H1 (cell line): ENCODE measurements around the gene KIF15. TPM values are rescaled to one million over a fixed set of nuclear protein-coding genes. Genes with fewer than 3 reads are reported as not detected.

Source experiments
- CTCF ChIA-PET: fragments of 300-600 bp; sonication (Branson Sonifier 250); formaldehyde crosslinking; loops from one replicate; lab custom pipeline; 2021; ENCODE audit not compliant: partially characterized antibody; lab: Charles Lee
- POLR2A ChIA-PET: fragments of 300-600 bp; sonication (Branson Sonifier 250); formaldehyde crosslinking; loops from one replicate; lab custom pipeline; 2021; ENCODE audit warnings: inconsistent platforms; ENCODE audit not compliant: partially characterized antibody; lab: Charles Lee
- DNase-seq, 2 experiments: peaks; one replicate each; pipeline versions ENCODE4 v3.0.0 to v3.0.0-alpha.2; 2010 to 2022; ENCODE audit warnings: low spot score in 2 of 2, low read depth in 1 of 2, mixed read lengths in 1 of 2
- FAIRE-seq: peaks from 2 replicates; lab custom pipeline; 2011; peaks lifted over from hg19 to GRCh38; lab: Jason Lieb, UNC
- H2AFZ ChIP-seq: 2 replicates; pipeline ENCODE4 v1.8.1; 2012; ENCODE audit warnings: low read length, inconsistent platforms
- H2AK5ac ChIP-seq: 2 replicates; pipeline ENCODE4 v1.6.1; 2013; ENCODE audit warnings: low read depth, low read length
- H2BK120ac ChIP-seq: replicated peaks from 2 replicates; pipeline ENCODE3; 2013; ENCODE audit warnings: low read depth, low read length, inconsistent platforms
- H2BK12ac ChIP-seq: 2 replicates; pipeline ENCODE4 v1.6.1; 2013; ENCODE audit warnings: low read depth, low read length
- H2BK15ac ChIP-seq: 2 replicates; pipeline ENCODE4 v1.6.1; 2013; ENCODE audit warnings: low read length
- H2BK20ac ChIP-seq: 2 replicates; pipeline ENCODE4 v1.6.1; 2013; ENCODE audit warnings: low read length
- H2BK5ac ChIP-seq: 2 replicates; pipeline ENCODE4 v1.6.1; 2013; ENCODE audit warnings: low read depth, low read length
- H3K14ac ChIP-seq: 2 replicates; pipeline ENCODE4 v1.6.1; 2013; ENCODE audit warnings: inconsistent platforms; ENCODE audit not compliant: insufficient read length
- H3K18ac ChIP-seq: 2 replicates; pipeline ENCODE4 v1.6.1; 2013; ENCODE audit warnings: low read length; ENCODE audit errors: extremely low read depth
- H3K23ac ChIP-seq: 2 replicates; pipeline ENCODE4 v1.6.1; 2013; ENCODE audit warnings: inconsistent platforms; ENCODE audit not compliant: insufficient read length
- H3K23me2 ChIP-seq: 2 replicates; pipeline ENCODE4 v1.6.1; 2013; ENCODE audit warnings: low read depth, low read length
- H3K27ac ChIP-seq: 2 replicates; pipeline ENCODE4 v1.6.1; 2011; ENCODE audit warnings: low read depth, low read length, inconsistent platforms
- H3K27me3 ChIP-seq, 4 experiments: replicated peaks in 1 of 4; 1 replicate in 1 of 4; 2 replicates in 3 of 4; pipeline versions ENCODE4 v1.6.1 to v1.8.1; 2011 to 2013; ENCODE audit warnings: low read length in 3 of 4, mild to moderate bottlenecking in 3 of 4, inconsistent platforms in 2 of 4, mixed read lengths in 2 of 4, moderate library complexity in 1 of 4; ENCODE audit not compliant: control insufficient read depth in 3 of 4, insufficient read depth in 3 of 4; ENCODE audit errors: extremely low read depth in 1 of 4
- H3K36me3 ChIP-seq, 4 experiments: 2 replicates each; pipeline versions ENCODE4 v1.6.1 to v1.8.1; 2011 to 2013; ENCODE audit warnings: mild to moderate bottlenecking in 4 of 4, low read length in 3 of 4, moderate library complexity in 2 of 4, control low read depth in 1 of 4, inconsistent platforms in 1 of 4; ENCODE audit not compliant: insufficient read depth in 4 of 4, control insufficient read depth in 2 of 4
- H3K4ac ChIP-seq: replicated peaks from 2 replicates; pipeline ENCODE3; 2013; ENCODE audit warnings: low read length, low read depth, mixed read lengths, inconsistent platforms; ENCODE audit not compliant: insufficient read length
- H3K4me1 ChIP-seq, 4 experiments: replicated peaks in 1 of 4; 1 replicate in 1 of 4; 2 replicates in 3 of 4; pipeline versions ENCODE4 v1.6.1 to v1.8.1; 2011 to 2013; ENCODE audit warnings: low read length in 3 of 4, inconsistent platforms in 2 of 4, mixed read lengths in 1 of 4; ENCODE audit not compliant: insufficient read depth in 4 of 4, control insufficient read depth in 3 of 4
- H3K4me2 ChIP-seq, 2 experiments: 2 replicates each; pipeline versions ENCODE4 v1.6.1 to v1.8.1; 2011 to 2013; ENCODE audit warnings: low read depth in 2 of 2, low read length in 2 of 2, control low read depth in 1 of 2, inconsistent platforms in 1 of 2, mild to moderate bottlenecking in 1 of 2; ENCODE audit not compliant: insufficient read depth in 1 of 2
- H3K4me3 ChIP-seq, 4 experiments: fragments of 200-600, 300-600 bp in 1 of 4; sonication (generic), shearing (Covaris generic), sonication (Bioruptor Twin) in 1 of 4; 2 replicates each; pipeline versions ENCODE4 v1.5.1 to v1.8.1; 2011 to 2016; ENCODE audit warnings: low read length in 4 of 4, low read depth in 3 of 4, control low read depth in 2 of 4, inconsistent platforms in 2 of 4, mild to moderate bottlenecking in 2 of 4, mixed read lengths in 1 of 4, moderate library complexity in 1 of 4; ENCODE audit not compliant: insufficient read depth in 2 of 4; ENCODE audit errors: extremely low read depth in 1 of 4
- H3K56ac ChIP-seq: replicated peaks from 2 replicates; pipeline ENCODE3; 2013; ENCODE audit warnings: low read depth, mild to moderate bottlenecking, mixed read lengths, low read length, inconsistent platforms; ENCODE audit not compliant: insufficient read length
- H3K79me1 ChIP-seq: 2 replicates; pipeline ENCODE4 v1.6.1; 2013; ENCODE audit warnings: low read depth, low read length, control low read depth
- H3K79me2 ChIP-seq, 2 experiments: 2 replicates each; pipeline versions ENCODE4 v1.6.1 to v1.8.1; 2012 to 2013; ENCODE audit warnings: low read length in 2 of 2, mild to moderate bottlenecking in 2 of 2, inconsistent platforms in 1 of 2; ENCODE audit not compliant: insufficient read depth in 2 of 2, control insufficient read depth in 1 of 2
- H3K9ac ChIP-seq, 4 experiments: replicated peaks in 1 of 4; 1 replicate in 1 of 4; 2 replicates in 3 of 4; pipeline versions ENCODE4 v1.6.1 to v1.8.1; 2011 to 2013; ENCODE audit warnings: low read depth in 3 of 4, low read length in 3 of 4, control low read depth in 2 of 4, mild to moderate bottlenecking in 2 of 4, moderate library complexity in 2 of 4, inconsistent platforms in 1 of 4; ENCODE audit errors: extremely low read depth in 1 of 4
- H3K9me3 ChIP-seq, 2 experiments: 2 replicates each; pipeline versions ENCODE4 v1.6.1 to v1.8.1; 2012 to 2013; ENCODE audit warnings: mild to moderate bottlenecking in 2 of 2, moderate library complexity in 2 of 2, control low read depth in 1 of 2, inconsistent platforms in 1 of 2, low read depth in 1 of 2, low read length in 1 of 2, mixed read lengths in 1 of 2; ENCODE audit not compliant: insufficient read depth in 2 of 2
- H4K20me1 ChIP-seq, 2 experiments: replicated peaks in 1 of 2; 2 replicates each; pipeline versions ENCODE3 to v1.8.1; 2011 to 2013; ENCODE audit warnings: inconsistent platforms in 2 of 2, low read length in 2 of 2, mild to moderate bottlenecking in 1 of 2; ENCODE audit not compliant: insufficient read depth in 2 of 2, control insufficient read depth in 1 of 2
- H4K5ac ChIP-seq: 2 replicates; pipeline ENCODE4 v1.6.1; 2013; ENCODE audit warnings: low read length, low read depth, mixed read lengths, inconsistent platforms; ENCODE audit not compliant: insufficient read length
- H4K8ac ChIP-seq: 2 replicates; pipeline ENCODE4 v1.8.0; 2013; ENCODE audit warnings: mild to moderate bottlenecking, moderate library complexity, low read length, inconsistent platforms; ENCODE audit not compliant: insufficient read depth; ENCODE audit errors: extremely low read depth
- H4K91ac ChIP-seq: replicated peaks from 2 replicates; pipeline ENCODE3; 2013; ENCODE audit warnings: low read length, mixed read lengths, inconsistent platforms; ENCODE audit not compliant: insufficient read length
- BACH1 ChIP-seq: IDR thresholded peaks from 2 replicates; pipeline ENCODE4 v1.6.1; 2012; ENCODE audit warnings: low read length, improper control_type of control experiment
- HDAC2 ChIP-seq, 2 experiments: fragments of 300-600 bp in 1 of 2; sonication (generic) in 1 of 2; IDR thresholded peaks; 2 replicates each; pipeline ENCODE4 v1.6.1; 2011 to 2012; ENCODE audit warnings: low read depth in 2 of 2, low read length in 2 of 2, mild to moderate bottlenecking in 2 of 2, moderate library complexity in 2 of 2, borderline replicate concordance in 1 of 2, inconsistent platforms in 1 of 2
- SAP30 ChIP-seq: fragments of 300-600 bp; sonication (generic); IDR thresholded peaks from 2 replicates; pipeline ENCODE4 v1.7.1; 2012; ENCODE audit warnings: low read length, moderate library complexity, mild to moderate bottlenecking, inconsistent platforms; ENCODE audit not compliant: insufficient read depth, insufficient replicate concordance
- SP4 ChIP-seq: IDR thresholded peaks from 2 replicates; pipeline ENCODE4 v1.6.1; 2012; ENCODE audit warnings: low read length, inconsistent platforms
- TBP ChIP-seq: IDR thresholded peaks from 2 replicates; pipeline ENCODE4 v1.6.1; 2011; ENCODE audit warnings: low read depth, low read length, improper control_type of control experiment
- WGBS, 2 experiments: shearing (Covaris generic) in 1 of 2; methylation state at CpG; one replicate each; pipeline versions ENCODE4 v1.1.6 to v1.1.7; 2013 to 2015; ENCODE audit warnings: low lambda C conversion rate in 2 of 2, mixed read lengths in 2 of 2, inconsistent platforms in 1 of 2, low coverage in 1 of 2, missing lambda C conversion rate in 1 of 2; ENCODE audit not compliant: insufficient replicate concordance in 2 of 2, insufficient coverage in 1 of 2, insufficient read length in 1 of 2; ENCODE audit errors: extremely low coverage in 1 of 2, missing lambda C conversion rate in 1 of 2; 5-methylcytosine and 5-hydroxymethylcytosine counted together
- polyA plus RNA-seq, 7 experiments: library from polyadenylated mRNA; depleted of rRNA in 3 of 7; stranded (reverse) in 5 of 7; unstranded in 2 of 7; fragments of >200 nt in 5 of 7; fragments of 200-250 nt in 2 of 7; gene quantifications; 1 replicate in 5 of 7; 2 replicates in 1 of 7; 4 replicates in 1 of 7; pipeline versions ENCODE4 v1.2.1 to v1.2.3, GENCODE V29; 2011 to 2013; ENCODE audit warnings: missing spikeins in 2 of 7, mixed read lengths in 2 of 7
- total RNA-seq: library from RNA; stranded (reverse); fragmentation: NEBNext Ultra II Directional; extraction: Animal tissue kit (Norgen Biotek cat#: 25700); gene quantifications from 2 replicates; pipeline ENCODE4 v1.2.1, GENCODE V29; 2021

KIF15 gene
- total and polyA plus RNA-seq, 2 of the 8 experiments (the other 6 are each of a cell fraction or from before 2014, with no cell fraction given) = 4.2 to 25.5 TPM

GRCh38 chr3:44814751-44815150 lies 53.2 kb downstream of the KIF15 start:
- Histone ChIP-seq H3K27ac (no peak overlapping the region), H4K5ac (no peak overlapping the region), H3K4me1 (no peaks in the 10 kb centered on the region), H3K23ac (no peak overlapping the region), H3K79me2 (no peaks in the 10 kb centered on the region), H2BK20ac (no peak overlapping the region), H3K23me2 (no peaks in the 10 kb centered on the region), H2BK12ac (no peak overlapping the region), H3K27me3 (no peaks in the 10 kb centered on the region), H4K91ac (no peak overlapping the region), H3K56ac (no peak overlapping the region), H3K79me1 (no peaks in the 10 kb centered on the region), H3K4me3 (no peak overlapping the region), H2BK15ac (no peak overlapping the region), H3K18ac (no peak overlapping the region), H2AFZ (no peak overlapping the region), H3K36me3 (peaks cover 5 to 50% (median 34%) of the 10 kb centered on the region in 4 experiments), H3K14ac (no peak overlapping the region), H3K4me2 (no peak overlapping the region), H3K9me3 (no peaks in the 10 kb centered on the region), H4K8ac (no peak overlapping the region), H2BK5ac (no peak overlapping the region), H4K20me1 (no peaks in the 10 kb centered on the region), H2AK5ac (no peak overlapping the region), H3K4ac (no peak overlapping the region), H3K9ac (no peak overlapping the region), H2BK120ac (no peak overlapping the region)
- CTCF ChIA-PET = no interaction called here
- POLR2A ChIA-PET = no interaction called here
- 96% methylated on average over 6 of the region's 6 CpGs; no CpG with 5 or more reads in 1 of the 2 experiments for WGBS, 2 experiments
- no peak for DNase-seq
- FAIRE-seq = no peak
- no peak for TF ChIP-seq BACH1
- no peak for TF ChIP-seq SAP30
- no peak for TF ChIP-seq TBP
- no peak for TF ChIP-seq SP4
- no peak for TF ChIP-seq HDAC2 (IDR thresholded peaks at IDR 0.05; ENCODE audit: borderline replicate concordance in 1 of 2, low read depth in 2 of 2, low read length in 2 of 2)
